HG02885 (cell line): ENCODE results near the gene RPTOR.
"Not testable (repeated sequence)": the region's sequence is repeated elsewhere in the genome, so short reads cannot be mapped to it uniquely, and the experiment has no call there.

Experiments
- ATAC-seq: cut with Tn5 transposase; IDR thresholded peaks from one replicate; pipeline ENCODE4 v1.9.1; 2021; ENCODE audit warnings: mild to moderate bottlenecking; ENCODE audit not compliant: unreplicated experiment, poor library complexity

Gene RPTOR

GRCh38 chr17:80753685-80754345, 209.2 kb downstream of the RPTOR start:
- no peak for ATAC-seq

- no peak for ATAC-seq
These were observed 210.2 kb downstream of the RPTOR start for GRCh38 chr17:80754846-80755245.

- no peak for ATAC-seq
These were observed 211.2 kb downstream of the RPTOR start for GRCh38 chr17:80755650-80756405.

GRCh38 chr17:80758481-80759376, 214.1 kb downstream of the RPTOR start:
- no peak for ATAC-seq

GRCh38 chr17:80759377-80759673, 214.7 kb downstream of the RPTOR start:
- no peak for ATAC-seq

- ATAC-seq: no peak
These were observed 215.9 kb downstream of the RPTOR start for GRCh38 chr17:80760511-80760911.

- ATAC-seq: no peak
These were observed 216.7 kb downstream of the RPTOR start for GRCh38 chr17:80761110-80761871.

- ATAC-seq: no peak
These were observed 217.4 kb downstream of the RPTOR start for GRCh38 chr17:80762076-80762475.

- ATAC-seq: no peak
These were observed 218.7 kb downstream of the RPTOR start for GRCh38 chr17:80763293-80763867.

- ATAC-seq: not testable (repeated sequence)
These were observed 220.0 kb downstream of the RPTOR start for GRCh38 chr17:80764627-80765145.

GRCh38 chr17:80765241-80765961, 220.8 kb downstream of the RPTOR start:
- no peak for ATAC-seq

- ATAC-seq: no peak
These were observed 221.7 kb downstream of the RPTOR start for GRCh38 chr17:80766290-80766855.

- ATAC-seq: no peak
These were observed 223.8 kb downstream of the RPTOR start for GRCh38 chr17:80768389-80768788.

GRCh38 chr17:80768936-80769335, 224.3 kb downstream of the RPTOR start:
- no peak for ATAC-seq

- ATAC-seq: no peak
These were observed 224.9 kb downstream of the RPTOR start for GRCh38 chr17:80769516-80769915.

GRCh38 chr17:80769936-80770625, 225.4 kb downstream of the RPTOR start:
- no peak for ATAC-seq

- no peak for ATAC-seq
These were observed 226.4 kb downstream of the RPTOR start for GRCh38 chr17:80770881-80771611.

- no peak for ATAC-seq
These were observed 227.0 kb downstream of the RPTOR start for GRCh38 chr17:80771612-80772005.
